T-helper 2 cell treated with Interferon-gamma antibody and Interleukin-4, amounts not matched to agents 5 μg/mL and 100 μg/mL, for 36 hours (primary cell): ENCODE results near the gene TMEM44.

Experiments
- DNase-seq: peaks from one replicate; pipeline ENCODE4 v3.0.0; 2021; ENCODE audit warnings: low spot score
- H3K27ac Mint-ChIP-seq: one replicate; pipeline ENCODE4 v1.8.0; 2021; ENCODE audit warnings: mild to moderate bottlenecking, mixed read lengths
- H3K27me3 Mint-ChIP-seq: one replicate; pipeline ENCODE4 v1.8.0; 2021; ENCODE audit warnings: low read depth, mixed read lengths
- H3K36me3 Mint-ChIP-seq: one replicate; pipeline ENCODE4 v1.8.0; 2021; ENCODE audit warnings: low read depth, mixed read lengths
- H3K4me1 Mint-ChIP-seq: one replicate; pipeline ENCODE4 v1.8.0; 2021; ENCODE audit warnings: low read depth, mixed read lengths
- H3K4me3 Mint-ChIP-seq: one replicate; pipeline ENCODE4 v1.8.0; 2022; ENCODE audit warnings: mild to moderate bottlenecking, moderate library complexity, mixed read lengths
- H3K9me3 Mint-ChIP-seq: one replicate; pipeline ENCODE4 v1.8.0; 2021; ENCODE audit warnings: mixed read lengths

The TMEM44 gene, protein sequence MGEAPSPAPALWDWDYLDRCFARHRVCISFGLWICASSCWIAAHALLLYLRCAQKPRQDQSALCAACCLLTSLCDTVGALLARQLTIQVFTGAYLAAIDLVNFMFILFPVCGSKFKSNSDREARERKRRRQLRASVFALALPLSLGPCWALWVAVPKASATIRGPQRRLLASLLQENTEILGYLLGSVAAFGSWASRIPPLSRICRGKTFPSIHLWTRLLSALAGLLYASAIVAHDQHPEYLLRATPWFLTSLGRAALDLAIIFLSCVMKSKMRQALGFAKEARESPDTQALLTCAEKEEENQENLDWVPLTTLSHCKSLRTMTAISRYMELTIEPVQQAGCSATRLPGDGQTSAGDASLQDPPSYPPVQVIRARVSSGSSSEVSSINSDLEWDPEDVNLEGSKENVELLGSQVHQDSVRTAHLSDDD

DNA sequence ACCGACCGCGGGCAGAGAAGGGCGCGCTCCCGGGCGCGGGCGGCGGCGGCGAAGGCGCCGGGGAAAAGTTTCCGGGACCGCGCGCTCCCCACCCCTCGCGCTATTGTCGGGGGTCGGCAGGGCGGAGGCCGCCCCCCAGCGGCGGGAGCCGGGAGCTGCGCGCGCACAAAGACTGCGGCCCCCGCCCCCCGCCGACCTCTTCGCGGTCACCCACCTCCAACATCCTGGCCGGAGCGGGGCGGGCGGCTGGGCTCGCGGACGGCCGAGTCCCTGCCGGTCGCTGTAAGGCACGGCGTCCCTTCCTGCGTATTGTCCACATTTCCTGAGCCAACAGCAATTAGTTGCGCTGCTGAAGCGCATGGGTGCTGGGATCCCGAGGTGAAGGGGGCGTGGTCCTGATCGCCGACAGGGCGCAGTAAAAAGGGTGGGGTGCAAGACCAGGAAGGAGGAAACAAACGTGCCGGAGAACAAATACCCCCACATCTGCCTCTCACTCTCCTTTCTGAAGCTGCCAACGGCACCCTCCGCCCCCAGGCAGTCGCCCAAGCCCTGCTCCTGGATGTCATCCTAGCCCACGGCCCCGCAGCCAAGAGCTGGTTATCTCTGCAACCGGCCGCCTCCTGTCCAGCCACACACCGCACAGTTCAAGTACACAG is at the start of gene TMEM44:
Gene TMEM44 (minus strand): TSS at position 71 of the 656 bp plus-strand sequence. CDS start 204 bp downstream, outside the sequence.
- Mint-ChIP-seq H3K27me3 (no peaks in the 10 kb centered on the region), H3K4me1 (peaks cover 6% of the 10 kb centered on the region), H3K27ac (peak within 1 kb of the TSS; percentile 70), H3K36me3 (peaks cover under 1% of the 10 kb centered on the region), H3K4me3 (peak within 1 kb of the TSS; percentile 85), H3K9me3 (peaks cover 6% of the 10 kb centered on the region)
- peak; percentile 63 for DNase-seq

DNA sequence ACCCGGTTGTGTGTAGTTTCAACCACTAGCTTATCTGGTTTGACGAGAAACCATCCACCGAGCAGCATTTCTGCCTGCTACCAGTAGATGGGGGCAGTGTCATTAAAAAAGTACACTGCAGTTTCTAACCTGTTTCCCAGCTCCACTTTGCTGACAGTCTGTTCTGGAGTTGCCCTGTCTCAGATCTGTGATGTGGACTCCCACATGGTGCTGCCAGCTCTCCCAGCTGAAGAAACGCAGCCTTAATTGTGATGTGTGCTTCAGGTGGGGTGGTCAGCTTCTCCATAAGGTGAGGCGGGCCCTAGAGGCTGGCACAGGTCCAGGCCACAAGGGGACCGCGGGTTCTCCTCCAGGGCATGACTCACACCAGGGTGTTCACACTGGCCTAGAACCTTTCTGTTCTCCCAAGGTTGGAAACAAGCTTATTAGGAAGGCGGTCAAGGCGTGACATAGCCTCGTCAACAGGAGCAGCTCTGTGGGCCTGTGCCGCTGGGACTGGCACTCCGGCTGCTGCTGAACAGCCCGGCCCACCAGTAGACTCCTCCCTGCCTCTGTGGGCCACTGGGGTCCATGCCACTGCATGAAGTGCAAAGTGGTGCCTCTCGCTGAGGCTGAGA is 49.6 kb upstream of the TMEM44 start:
- peak; percentile 66 for DNase-seq
- Mint-ChIP-seq H3K36me3 (no peaks in the 10 kb centered on the region), H3K9me3 (no peaks in the 10 kb centered on the region), H3K4me3 (no peak overlapping the region), H3K27me3 (peaks cover 40% of the 10 kb centered on the region), H3K4me1 (peaks cover 32% of the 10 kb centered on the region), H3K27ac (no peak overlapping the region)

DNA sequence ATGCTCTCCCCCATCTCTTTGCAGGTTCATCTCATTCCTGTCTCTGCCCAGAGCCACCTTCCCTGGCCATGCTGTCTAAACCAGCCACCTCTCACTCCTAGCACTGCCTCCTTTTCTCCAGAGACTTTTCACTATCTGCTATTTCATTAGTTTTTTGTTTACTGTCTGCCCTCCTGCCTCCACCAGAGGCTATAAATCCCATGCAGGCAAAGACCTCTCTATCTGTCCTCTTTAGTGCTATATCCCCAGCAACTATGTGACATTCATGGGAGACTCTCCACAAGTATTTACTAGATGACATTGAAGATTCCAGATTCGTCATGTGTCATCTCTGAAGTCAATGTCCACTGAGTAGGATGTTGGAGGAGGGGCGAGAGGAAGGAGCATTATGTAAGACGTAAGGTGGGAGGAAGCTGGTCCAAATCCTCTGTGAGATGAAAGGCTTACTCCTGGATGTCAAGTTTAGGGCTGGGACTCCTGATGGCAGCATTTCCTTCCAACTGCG is 49.0 kb upstream of the TMEM44 start:
- no peaks in the 10 kb centered on the region for H3K9me3 Mint-ChIP-seq
- peaks cover 37% of the 10 kb centered on the region for H3K27me3 Mint-ChIP-seq
- no peak for DNase-seq
- H3K27ac Mint-ChIP-seq = no peak overlapping the region
- H3K4me3 Mint-ChIP-seq = no peak overlapping the region
- H3K4me1 Mint-ChIP-seq = peaks cover 30% of the 10 kb centered on the region
- H3K36me3 Mint-ChIP-seq = no peaks in the 10 kb centered on the region

DNA sequence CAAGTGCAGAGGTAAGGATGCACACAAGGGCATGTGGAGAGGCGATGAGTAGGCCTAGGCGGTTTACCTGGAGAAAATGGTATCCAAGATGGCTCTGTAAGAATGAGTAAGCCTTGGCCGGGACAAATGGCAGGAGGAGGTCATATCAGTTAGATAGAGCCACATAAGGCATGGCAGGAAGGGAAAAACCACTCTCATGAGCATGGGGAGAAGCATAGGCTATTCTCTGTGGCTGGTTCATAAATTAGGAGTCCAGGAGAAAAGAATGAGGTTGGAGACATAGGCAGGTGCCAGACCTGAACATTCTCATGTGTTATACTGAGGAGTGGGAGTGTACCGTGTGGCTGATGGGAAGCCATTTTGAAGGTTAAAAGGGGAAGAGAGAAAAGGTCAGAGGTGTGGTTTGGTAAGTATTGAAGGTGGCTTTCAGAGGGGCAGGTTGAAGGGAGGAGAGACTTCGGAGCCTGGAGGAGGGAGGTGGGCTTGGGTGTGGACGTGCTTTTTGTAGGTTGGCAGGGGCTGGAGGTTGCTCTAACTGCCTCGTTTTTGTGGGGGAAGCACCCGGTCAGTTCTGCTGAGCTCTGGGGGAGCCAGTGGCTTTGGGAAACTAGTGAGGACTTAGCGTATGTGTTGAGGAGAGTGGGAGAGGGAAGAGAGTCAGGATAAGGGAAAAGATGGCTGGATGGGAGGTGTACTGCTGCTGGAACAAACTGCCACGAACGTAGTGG is 47.8 kb upstream of the TMEM44 start:
- Mint-ChIP-seq H3K4me1 (peaks cover 25% of the 10 kb centered on the region), H3K27ac (no peak overlapping the region), H3K9me3 (no peaks in the 10 kb centered on the region), H3K4me3 (no peak overlapping the region), H3K27me3 (peaks cover 32% of the 10 kb centered on the region), H3K36me3 (no peaks in the 10 kb centered on the region)
- no peak for DNase-seq

DNA sequence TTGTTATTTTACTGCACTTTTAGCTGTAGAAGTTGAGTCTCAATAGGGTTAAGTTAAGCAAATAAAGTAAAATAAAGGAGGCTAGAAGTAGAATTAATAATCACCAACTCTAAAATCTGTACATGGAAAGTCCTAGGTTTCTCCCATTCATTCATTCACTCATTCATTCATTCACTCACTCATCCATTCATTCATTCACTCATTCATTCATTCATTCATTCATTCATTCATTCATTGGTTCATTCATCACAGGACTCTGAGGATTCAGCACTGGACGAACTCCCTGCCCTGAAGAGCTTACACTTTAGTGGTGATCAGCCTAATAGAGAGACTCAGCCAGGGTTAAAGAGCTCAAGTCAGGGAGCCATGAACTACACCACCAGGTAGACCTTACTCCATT is 43.3 kb upstream of the TMEM44 start:
- Mint-ChIP-seq H3K36me3 (no peaks in the 10 kb centered on the region), H3K4me3 (no peak overlapping the region), H3K9me3 (no peaks in the 10 kb centered on the region), H3K4me1 (peaks cover 11% of the 10 kb centered on the region), H3K27me3 (peaks cover 6% of the 10 kb centered on the region), H3K27ac (no peak overlapping the region)
- DNase-seq = no peak

DNA sequence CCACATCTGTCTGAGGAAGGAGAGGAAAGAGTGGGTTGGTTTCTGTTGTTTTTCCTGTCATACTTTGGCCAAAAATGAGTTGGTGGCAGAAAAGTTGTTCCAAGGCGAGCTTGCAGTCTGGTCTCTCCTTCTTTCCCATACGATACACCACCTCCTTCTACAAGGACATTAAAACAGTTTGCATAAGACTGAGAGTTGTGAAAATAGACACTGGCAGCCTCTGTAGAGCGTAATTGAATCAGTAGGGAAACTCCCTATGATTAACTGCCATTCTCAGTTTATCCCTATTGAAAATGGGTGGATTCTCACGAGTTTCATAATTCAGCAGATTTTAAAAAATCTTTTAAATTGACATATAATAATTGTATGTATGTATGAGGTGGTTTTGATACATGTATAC is 42.5 kb upstream of the TMEM44 start:
- Mint-ChIP-seq H3K27me3 (no peaks in the 10 kb centered on the region), H3K27ac (no peak overlapping the region), H3K4me1 (peaks cover 16% of the 10 kb centered on the region), H3K9me3 (no peaks in the 10 kb centered on the region), H3K4me3 (peak overlapping the region; percentile 33), H3K36me3 (no peaks in the 10 kb centered on the region)
- DNase-seq = no peak

DNA sequence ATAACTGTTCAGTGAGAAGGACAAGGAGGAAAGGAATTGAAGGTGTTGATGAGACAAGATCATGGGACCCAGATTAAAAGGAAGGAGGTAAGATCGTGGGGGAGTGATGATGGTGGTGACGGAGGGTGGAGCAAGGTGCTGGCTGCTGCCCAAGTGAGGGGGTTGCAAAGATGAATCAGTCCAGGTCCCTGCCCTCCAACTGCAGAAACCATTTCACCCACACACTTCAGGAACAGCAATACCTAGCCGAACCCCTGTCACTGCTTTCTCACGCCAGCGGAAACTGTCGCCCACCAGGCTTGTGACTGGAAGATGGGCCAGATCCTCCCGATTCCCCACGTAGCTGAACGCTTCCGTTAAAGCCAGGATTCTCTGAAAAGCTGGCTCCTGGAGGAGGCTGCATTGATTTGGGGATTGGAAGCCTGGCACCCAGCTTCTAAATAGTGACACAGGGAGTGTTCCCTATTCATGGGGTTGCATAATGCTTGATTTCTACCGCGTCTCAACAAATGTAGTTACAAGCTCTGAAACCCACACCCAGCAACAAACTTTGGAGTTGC is 41.9 kb upstream of the TMEM44 start:
- peaks cover 18% of the 10 kb centered on the region for H3K4me1 Mint-ChIP-seq
- H3K27ac Mint-ChIP-seq = peak overlapping the region; percentile 37
- H3K27me3 Mint-ChIP-seq = no peaks in the 10 kb centered on the region
- DNase-seq = peak; percentile 73
- H3K4me3 Mint-ChIP-seq = peak overlapping the region; percentile 39
- H3K9me3 Mint-ChIP-seq = no peaks in the 10 kb centered on the region
- no peaks in the 10 kb centered on the region for H3K36me3 Mint-ChIP-seq

DNA sequence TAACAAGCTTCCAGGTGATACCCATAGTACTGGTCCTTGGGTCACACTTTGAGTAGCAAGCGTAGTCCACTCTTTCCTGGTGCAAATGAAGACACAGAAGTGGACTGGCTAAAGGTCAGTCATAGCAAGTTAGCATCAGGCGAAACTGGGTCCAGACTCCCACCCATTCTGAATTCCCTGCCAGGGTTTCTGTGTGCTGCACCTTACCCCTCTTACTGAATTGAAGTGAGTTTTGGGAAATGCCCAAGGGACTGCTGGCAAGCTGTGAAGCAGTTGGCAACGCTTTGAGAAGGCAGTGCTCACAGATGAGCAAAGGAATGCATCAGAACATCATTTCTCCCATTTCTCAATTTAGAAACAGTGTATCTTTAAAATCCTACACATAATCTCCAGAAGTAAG is 40.5 kb upstream of the TMEM44 start:
- H3K36me3 Mint-ChIP-seq = peaks cover 8% of the 10 kb centered on the region

DNA sequence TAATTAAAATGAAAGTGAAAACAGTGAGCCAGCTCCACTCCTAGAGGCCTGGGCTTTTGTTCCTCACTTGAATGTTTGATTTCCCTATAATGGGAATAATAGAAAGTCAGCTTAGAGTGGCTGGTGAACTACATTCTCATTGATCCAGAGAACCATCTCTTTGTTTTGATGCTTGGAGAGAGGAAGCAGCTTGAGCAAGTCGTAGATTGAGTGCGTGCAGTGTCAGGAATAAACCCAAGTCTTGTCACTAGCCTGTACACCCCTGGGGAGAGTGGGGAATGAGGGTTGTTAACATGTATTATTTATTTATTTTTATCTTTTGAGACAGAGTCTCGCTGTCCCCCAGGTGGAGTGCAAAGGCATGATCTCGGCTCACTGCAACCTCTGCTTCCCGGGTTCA is 39.7 kb upstream of the TMEM44 start:
- no peaks in the 10 kb centered on the region for H3K27me3 Mint-ChIP-seq
- no peak for DNase-seq
- H3K9me3 Mint-ChIP-seq = no peaks in the 10 kb centered on the region
- H3K27ac Mint-ChIP-seq = peak overlapping the region; percentile 66
- H3K4me3 Mint-ChIP-seq = peak overlapping the region; percentile 99
- H3K4me1 Mint-ChIP-seq = peaks cover 23% of the 10 kb centered on the region
- H3K36me3 Mint-ChIP-seq = peaks cover 11% of the 10 kb centered on the region

More for the DNA sequence above, 40.5 kb upstream of the TMEM44 start:
- DNase-seq = no peak
- Mint-ChIP-seq H3K27ac (no peak overlapping the region), H3K4me3 (no peak overlapping the region), H3K9me3 (no peaks in the 10 kb centered on the region), H3K4me1 (peaks cover 21% of the 10 kb centered on the region), H3K27me3 (no peaks in the 10 kb centered on the region)

DNA sequence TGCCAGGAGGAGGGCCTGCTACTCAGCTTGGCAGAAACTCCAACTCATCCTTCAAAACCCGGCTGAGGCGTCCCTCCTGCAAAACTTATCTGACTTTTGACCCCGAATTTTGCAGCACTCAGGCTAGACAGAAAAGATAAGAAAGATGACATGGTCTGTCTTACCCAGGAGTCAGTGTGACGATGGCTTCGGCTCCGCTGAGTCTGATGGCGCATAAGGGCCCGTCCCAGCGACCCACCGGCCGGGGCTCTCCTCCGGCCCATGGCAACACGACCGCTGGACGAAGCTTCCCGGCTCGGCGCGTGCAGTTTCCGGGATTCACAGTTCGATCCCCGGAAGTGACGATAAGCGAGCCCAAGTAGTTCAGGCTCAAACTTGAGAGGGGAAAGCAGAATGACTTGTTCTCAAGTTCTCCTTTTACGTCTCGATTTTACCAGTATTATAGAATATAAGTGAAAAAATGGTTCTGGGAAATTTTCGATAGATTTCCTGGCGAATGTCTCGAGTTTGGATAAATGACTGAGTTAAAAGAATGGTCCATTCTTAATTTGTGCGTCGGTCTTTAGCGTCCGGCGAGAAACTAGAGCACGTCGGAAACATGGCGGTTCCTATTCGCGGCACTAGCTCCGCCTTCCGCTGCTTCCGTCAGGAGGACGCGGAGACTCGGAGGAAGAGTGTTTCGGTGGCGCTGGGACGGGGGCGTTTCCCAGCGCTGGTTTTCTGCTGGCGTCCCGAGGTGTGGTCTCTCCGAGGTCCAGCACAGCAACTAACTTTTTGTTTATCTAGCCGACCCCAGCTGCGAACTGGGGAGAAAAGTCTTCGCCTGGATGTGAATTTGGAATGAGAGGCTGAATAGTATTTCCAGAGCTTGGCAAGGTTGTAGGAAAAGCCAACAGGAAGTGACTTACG is 38.9 kb upstream of the TMEM44 start, which contains the start of gene LSG1:
Gene LSG1 (minus strand): TSS at position 292 of the 909 bp plus-strand sequence. CDS start 29 bp downstream, at position 263.
- no peaks in the 10 kb centered on the region for H3K27me3 Mint-ChIP-seq
- H3K4me3 Mint-ChIP-seq = peak within 1 kb of the TSS; percentile 99
- peaks cover 23% of the 10 kb centered on the region for H3K4me1 Mint-ChIP-seq
- H3K36me3 Mint-ChIP-seq = peaks cover 14% of the 10 kb centered on the region
- peak; percentile 90 for DNase-seq
- H3K9me3 Mint-ChIP-seq = no peaks in the 10 kb centered on the region
- H3K27ac Mint-ChIP-seq = peak within 1 kb of the TSS; percentile 97

DNA sequence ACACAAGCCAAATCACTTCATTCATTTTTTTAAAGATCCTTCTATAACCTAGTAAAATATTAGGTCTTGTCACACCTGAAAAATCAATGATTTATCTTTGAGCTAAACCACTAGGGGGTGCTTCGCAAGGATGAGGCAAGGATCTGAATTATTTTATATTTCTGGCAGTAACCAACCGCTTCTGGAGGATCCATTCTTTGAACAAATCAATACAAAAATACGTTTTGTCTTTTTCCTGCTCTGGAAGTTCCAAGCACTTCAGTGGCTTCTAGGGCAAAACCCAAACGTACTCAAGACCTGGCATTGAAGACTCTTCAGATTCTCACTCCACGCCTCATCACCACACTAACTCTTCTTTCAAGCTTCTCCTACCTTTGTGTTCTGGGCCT is 38.3 kb upstream of the TMEM44 start:
- peak overlapping the region; percentile 99 for H3K4me3 Mint-ChIP-seq
- peaks cover 23% of the 10 kb centered on the region for H3K4me1 Mint-ChIP-seq
- DNase-seq = no peak
- H3K27me3 Mint-ChIP-seq = no peaks in the 10 kb centered on the region
- H3K36me3 Mint-ChIP-seq = peaks cover 14% of the 10 kb centered on the region
- H3K27ac Mint-ChIP-seq = peak overlapping the region; percentile 97
- no peaks in the 10 kb centered on the region for H3K9me3 Mint-ChIP-seq

DNA sequence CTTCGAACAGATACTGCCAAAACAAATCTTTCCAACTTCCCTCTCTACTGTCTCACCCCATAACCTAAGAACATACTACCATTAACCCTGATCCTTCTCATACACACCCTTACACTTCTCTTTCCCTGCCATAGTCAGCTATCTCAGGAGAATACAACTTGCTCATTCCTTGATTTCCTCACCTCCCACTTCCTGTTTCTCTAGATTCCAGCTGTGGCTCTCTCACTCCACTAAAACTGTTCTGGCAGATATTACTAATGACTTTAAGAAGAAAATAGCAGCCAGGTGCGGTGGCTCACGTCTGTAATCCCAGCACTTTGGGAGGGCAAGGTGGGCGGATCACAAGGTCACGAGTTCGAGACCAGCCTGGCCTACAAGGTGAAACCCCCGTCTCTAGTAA is 34.1 kb upstream of the TMEM44 start:
- DNase-seq = no peak
- H3K9me3 Mint-ChIP-seq = no peaks in the 10 kb centered on the region
- no peaks in the 10 kb centered on the region for H3K27me3 Mint-ChIP-seq
- H3K4me1 Mint-ChIP-seq = peaks cover 14% of the 10 kb centered on the region
- H3K36me3 Mint-ChIP-seq = peaks cover 32% of the 10 kb centered on the region
- H3K27ac Mint-ChIP-seq = no peak overlapping the region
- H3K4me3 Mint-ChIP-seq = no peak overlapping the region
